H1 (cell line): ENCODE measurements around the gene TAF1B. TPM values are rescaled to one million over a fixed set of nuclear protein-coding genes. Genes with fewer than 3 reads are reported as not detected.

ENCODE experiments used
- CTCF ChIA-PET: fragments of 300-600 bp; sonication (Branson Sonifier 250); formaldehyde crosslinking; loops from one replicate; lab custom pipeline; 2021; ENCODE audit not compliant: partially characterized antibody; lab: Charles Lee
- POLR2A ChIA-PET: fragments of 300-600 bp; sonication (Branson Sonifier 250); formaldehyde crosslinking; loops from one replicate; lab custom pipeline; 2021; ENCODE audit warnings: inconsistent platforms; ENCODE audit not compliant: partially characterized antibody; lab: Charles Lee
- DNase-seq, 2 experiments: peaks; one replicate each; pipeline versions ENCODE4 v3.0.0 to v3.0.0-alpha.2; 2010 to 2022; ENCODE audit warnings: low spot score in 2 of 2, low read depth in 1 of 2, mixed read lengths in 1 of 2
- FAIRE-seq: peaks from 2 replicates; lab custom pipeline; 2011; peaks lifted over from hg19 to GRCh38; lab: Jason Lieb, UNC
- H2AFZ ChIP-seq: 2 replicates; pipeline ENCODE4 v1.8.1; 2012; ENCODE audit warnings: low read length, inconsistent platforms
- H2AK5ac ChIP-seq: 2 replicates; pipeline ENCODE4 v1.6.1; 2013; ENCODE audit warnings: low read depth, low read length
- H2BK120ac ChIP-seq: replicated peaks from 2 replicates; pipeline ENCODE3; 2013; ENCODE audit warnings: low read depth, low read length, inconsistent platforms
- H2BK12ac ChIP-seq: 2 replicates; pipeline ENCODE4 v1.6.1; 2013; ENCODE audit warnings: low read depth, low read length
- H2BK15ac ChIP-seq: 2 replicates; pipeline ENCODE4 v1.6.1; 2013; ENCODE audit warnings: low read length
- H2BK20ac ChIP-seq: 2 replicates; pipeline ENCODE4 v1.6.1; 2013; ENCODE audit warnings: low read length
- H2BK5ac ChIP-seq: 2 replicates; pipeline ENCODE4 v1.6.1; 2013; ENCODE audit warnings: low read depth, low read length
- H3K14ac ChIP-seq: 2 replicates; pipeline ENCODE4 v1.6.1; 2013; ENCODE audit warnings: inconsistent platforms; ENCODE audit not compliant: insufficient read length
- H3K18ac ChIP-seq: 2 replicates; pipeline ENCODE4 v1.6.1; 2013; ENCODE audit warnings: low read length; ENCODE audit errors: extremely low read depth
- H3K23ac ChIP-seq: 2 replicates; pipeline ENCODE4 v1.6.1; 2013; ENCODE audit warnings: inconsistent platforms; ENCODE audit not compliant: insufficient read length
- H3K23me2 ChIP-seq: 2 replicates; pipeline ENCODE4 v1.6.1; 2013; ENCODE audit warnings: low read depth, low read length
- H3K27ac ChIP-seq: 2 replicates; pipeline ENCODE4 v1.6.1; 2011; ENCODE audit warnings: low read depth, low read length, inconsistent platforms
- H3K27me3 ChIP-seq, 4 experiments: replicated peaks in 1 of 4; 1 replicate in 1 of 4; 2 replicates in 3 of 4; pipeline versions ENCODE4 v1.6.1 to v1.8.1; 2011 to 2013; ENCODE audit warnings: low read length in 3 of 4, mild to moderate bottlenecking in 3 of 4, inconsistent platforms in 2 of 4, mixed read lengths in 2 of 4, moderate library complexity in 1 of 4; ENCODE audit not compliant: control insufficient read depth in 3 of 4, insufficient read depth in 3 of 4; ENCODE audit errors: extremely low read depth in 1 of 4
- H3K36me3 ChIP-seq, 4 experiments: 2 replicates each; pipeline versions ENCODE4 v1.6.1 to v1.8.1; 2011 to 2013; ENCODE audit warnings: mild to moderate bottlenecking in 4 of 4, low read length in 3 of 4, moderate library complexity in 2 of 4, control low read depth in 1 of 4, inconsistent platforms in 1 of 4; ENCODE audit not compliant: insufficient read depth in 4 of 4, control insufficient read depth in 2 of 4
- H3K4ac ChIP-seq: replicated peaks from 2 replicates; pipeline ENCODE3; 2013; ENCODE audit warnings: low read length, low read depth, mixed read lengths, inconsistent platforms; ENCODE audit not compliant: insufficient read length
- H3K4me1 ChIP-seq, 4 experiments: replicated peaks in 1 of 4; 1 replicate in 1 of 4; 2 replicates in 3 of 4; pipeline versions ENCODE4 v1.6.1 to v1.8.1; 2011 to 2013; ENCODE audit warnings: low read length in 3 of 4, inconsistent platforms in 2 of 4, mixed read lengths in 1 of 4; ENCODE audit not compliant: insufficient read depth in 4 of 4, control insufficient read depth in 3 of 4
- H3K4me2 ChIP-seq, 2 experiments: 2 replicates each; pipeline versions ENCODE4 v1.6.1 to v1.8.1; 2011 to 2013; ENCODE audit warnings: low read depth in 2 of 2, low read length in 2 of 2, control low read depth in 1 of 2, inconsistent platforms in 1 of 2, mild to moderate bottlenecking in 1 of 2; ENCODE audit not compliant: insufficient read depth in 1 of 2
- H3K4me3 ChIP-seq, 4 experiments: fragments of 200-600, 300-600 bp in 1 of 4; sonication (generic), shearing (Covaris generic), sonication (Bioruptor Twin) in 1 of 4; 2 replicates each; pipeline versions ENCODE4 v1.5.1 to v1.8.1; 2011 to 2016; ENCODE audit warnings: low read length in 4 of 4, low read depth in 3 of 4, control low read depth in 2 of 4, inconsistent platforms in 2 of 4, mild to moderate bottlenecking in 2 of 4, mixed read lengths in 1 of 4, moderate library complexity in 1 of 4; ENCODE audit not compliant: insufficient read depth in 2 of 4; ENCODE audit errors: extremely low read depth in 1 of 4
- H3K56ac ChIP-seq: replicated peaks from 2 replicates; pipeline ENCODE3; 2013; ENCODE audit warnings: low read depth, mild to moderate bottlenecking, mixed read lengths, low read length, inconsistent platforms; ENCODE audit not compliant: insufficient read length
- H3K79me1 ChIP-seq: 2 replicates; pipeline ENCODE4 v1.6.1; 2013; ENCODE audit warnings: low read depth, low read length, control low read depth
- H3K79me2 ChIP-seq, 2 experiments: 2 replicates each; pipeline versions ENCODE4 v1.6.1 to v1.8.1; 2012 to 2013; ENCODE audit warnings: low read length in 2 of 2, mild to moderate bottlenecking in 2 of 2, inconsistent platforms in 1 of 2; ENCODE audit not compliant: insufficient read depth in 2 of 2, control insufficient read depth in 1 of 2
- H3K9ac ChIP-seq, 4 experiments: replicated peaks in 1 of 4; 1 replicate in 1 of 4; 2 replicates in 3 of 4; pipeline versions ENCODE4 v1.6.1 to v1.8.1; 2011 to 2013; ENCODE audit warnings: low read depth in 3 of 4, low read length in 3 of 4, control low read depth in 2 of 4, mild to moderate bottlenecking in 2 of 4, moderate library complexity in 2 of 4, inconsistent platforms in 1 of 4; ENCODE audit errors: extremely low read depth in 1 of 4
- H3K9me3 ChIP-seq, 2 experiments: 2 replicates each; pipeline versions ENCODE4 v1.6.1 to v1.8.1; 2012 to 2013; ENCODE audit warnings: mild to moderate bottlenecking in 2 of 2, moderate library complexity in 2 of 2, control low read depth in 1 of 2, inconsistent platforms in 1 of 2, low read depth in 1 of 2, low read length in 1 of 2, mixed read lengths in 1 of 2; ENCODE audit not compliant: insufficient read depth in 2 of 2
- H4K20me1 ChIP-seq, 2 experiments: replicated peaks in 1 of 2; 2 replicates each; pipeline versions ENCODE3 to v1.8.1; 2011 to 2013; ENCODE audit warnings: inconsistent platforms in 2 of 2, low read length in 2 of 2, mild to moderate bottlenecking in 1 of 2; ENCODE audit not compliant: insufficient read depth in 2 of 2, control insufficient read depth in 1 of 2
- H4K5ac ChIP-seq: 2 replicates; pipeline ENCODE4 v1.6.1; 2013; ENCODE audit warnings: low read length, low read depth, mixed read lengths, inconsistent platforms; ENCODE audit not compliant: insufficient read length
- H4K8ac ChIP-seq: 2 replicates; pipeline ENCODE4 v1.8.0; 2013; ENCODE audit warnings: mild to moderate bottlenecking, moderate library complexity, low read length, inconsistent platforms; ENCODE audit not compliant: insufficient read depth; ENCODE audit errors: extremely low read depth
- H4K91ac ChIP-seq: replicated peaks from 2 replicates; pipeline ENCODE3; 2013; ENCODE audit warnings: low read length, mixed read lengths, inconsistent platforms; ENCODE audit not compliant: insufficient read length
- SIX5 ChIP-seq: IDR thresholded peaks from 2 replicates; pipeline ENCODE4 v1.6.1; 2011; ENCODE audit warnings: mild to moderate bottlenecking, low read depth, low read length
- SP1 ChIP-seq: IDR thresholded peaks from 2 replicates; pipeline ENCODE4 v1.6.1; 2011; ENCODE audit warnings: low read depth, low read length
- SUZ12 ChIP-seq: fragments of 200-600 bp; sonication (generic); IDR thresholded peaks from 2 replicates; pipeline ENCODE4 v1.6.1; 2012; ENCODE audit warnings: mild to moderate bottlenecking, inconsistent platforms, low read length, moderate library complexity, mixed read lengths
- TAF7 ChIP-seq: optimal IDR thresholded peaks from 2 replicates; pipeline ENCODE3; 2011; ENCODE audit warnings: low read depth, mild to moderate bottlenecking, inconsistent platforms, low read length, moderate library complexity, borderline replicate concordance
- WGBS, 2 experiments: shearing (Covaris generic) in 1 of 2; methylation state at CpG; one replicate each; pipeline versions ENCODE4 v1.1.6 to v1.1.7; 2013 to 2015; ENCODE audit warnings: low lambda C conversion rate in 2 of 2, mixed read lengths in 2 of 2, inconsistent platforms in 1 of 2, low coverage in 1 of 2, missing lambda C conversion rate in 1 of 2; ENCODE audit not compliant: insufficient replicate concordance in 2 of 2, insufficient coverage in 1 of 2, insufficient read length in 1 of 2; ENCODE audit errors: extremely low coverage in 1 of 2, missing lambda C conversion rate in 1 of 2; 5-methylcytosine and 5-hydroxymethylcytosine counted together
- polyA plus RNA-seq, 7 experiments: library from polyadenylated mRNA; depleted of rRNA in 3 of 7; stranded (reverse) in 5 of 7; unstranded in 2 of 7; fragments of >200 nt in 5 of 7; fragments of 200-250 nt in 2 of 7; gene quantifications; 1 replicate in 5 of 7; 2 replicates in 1 of 7; 4 replicates in 1 of 7; pipeline versions ENCODE4 v1.2.1 to v1.2.3, GENCODE V29; 2011 to 2013; ENCODE audit warnings: missing spikeins in 2 of 7, mixed read lengths in 2 of 7
- total RNA-seq: library from RNA; stranded (reverse); fragmentation: NEBNext Ultra II Directional; extraction: Animal tissue kit (Norgen Biotek cat#: 25700); gene quantifications from 2 replicates; pipeline ENCODE4 v1.2.1, GENCODE V29; 2021
- TF ChIP-seq, protein P1 (sequence below): IDR thresholded peaks from 2 replicates; pipeline ENCODE4 v1.6.1; 2011; ENCODE audit warnings: low read length, improper control_type of control experiment

TAF1B gene
- total and polyA plus RNA-seq, 2 of the 8 experiments (the other 6 are each of a cell fraction or from before 2014, with no cell fraction given): 6.6 to 25.2 TPM

DNA sequence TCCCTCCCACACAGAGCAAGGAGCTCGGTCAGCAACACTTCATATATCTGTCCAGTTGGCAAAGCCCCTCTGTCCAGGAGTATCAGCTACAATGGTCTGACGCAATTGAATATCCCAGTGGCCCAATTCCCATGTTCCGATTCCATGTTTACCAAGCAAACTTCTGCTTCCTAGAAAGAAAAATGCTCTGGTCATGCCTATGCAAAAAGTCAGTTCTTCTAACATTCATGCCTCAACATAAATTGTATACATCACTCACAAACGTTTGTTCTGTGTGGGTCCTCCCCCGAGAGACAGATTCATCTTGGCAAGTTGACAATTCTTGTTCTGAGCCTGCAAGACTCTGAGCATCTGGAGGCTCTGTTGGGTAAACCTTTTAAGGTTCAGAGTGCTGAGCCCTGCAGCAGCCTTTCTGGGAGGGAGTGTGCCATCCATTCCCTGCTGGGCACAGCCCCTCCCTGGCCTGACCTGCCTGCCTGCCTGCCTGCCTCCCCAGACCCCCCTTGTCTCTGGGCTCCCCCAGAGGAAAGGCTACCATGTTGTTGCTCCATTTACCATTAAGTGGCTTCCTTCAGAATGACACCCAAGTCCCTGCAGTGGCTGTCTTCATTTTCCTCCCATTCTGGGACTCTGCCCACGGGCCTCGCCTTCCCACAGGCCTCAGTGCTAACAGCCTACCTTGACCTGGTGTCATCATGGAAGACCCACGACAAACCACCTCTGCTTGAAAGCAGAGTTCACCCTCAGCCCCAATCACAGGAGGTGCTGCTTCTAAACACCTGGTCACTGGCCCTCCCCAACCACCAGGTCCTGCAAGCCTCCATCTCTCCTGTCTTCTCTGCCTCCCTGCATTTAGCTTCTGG lies 37.6 kb upstream of the TAF1B start:
- H2AK5ac ChIP-seq: 0 out of 2 replicates have a peak overlapping the region, but pooled peaks have one; percentile 39
- no peak overlapping the region for H2BK20ac ChIP-seq
- no peak overlapping the region for H2AFZ ChIP-seq
- no peak overlapping the region for H2BK120ac ChIP-seq
- no peak overlapping the region for H3K4me2 ChIP-seq
- no peak overlapping the region for H3K14ac ChIP-seq
- no peak overlapping the region for H3K23ac ChIP-seq
- no peaks in the 10 kb centered on the region for H3K79me1 ChIP-seq
- ChIA-PET POLR2A (no interaction called here), CTCF (interaction anchor here (1.2 to 13.3 kb wide), 4 partner anchors 9 to 55 kb away, joined by 3 to 118 read pairs (median 9); no protein-coding TSS in a partner anchor)
- H3K36me3 ChIP-seq: no peaks in the 10 kb centered on the region
- H3K9me3 ChIP-seq: no peaks in the 10 kb centered on the region
- peaks cover 0 to 4% (median 1%) of the 10 kb centered on the region in 4 experiments; a peak in 2 of 7 replicates for H3K4me1 ChIP-seq
- no peak overlapping the region for H3K18ac ChIP-seq
- no peak overlapping the region for H4K91ac ChIP-seq
- no peak overlapping the region for H3K27ac ChIP-seq
- H3K79me2 ChIP-seq: no peaks in the 10 kb centered on the region
- no peaks in the 10 kb centered on the region for H4K20me1 ChIP-seq
- no peak for DNase-seq
- no peak overlapping the region for H3K4me3 ChIP-seq
- no peak overlapping the region for H3K4ac ChIP-seq
- no peak overlapping the region for H2BK12ac ChIP-seq
- H4K5ac ChIP-seq: no peak overlapping the region
- H3K56ac ChIP-seq: no peak overlapping the region
- peaks cover 3% of the 10 kb centered on the region; the same call in 1 of the 2 replicates for H3K23me2 ChIP-seq
- H2BK5ac ChIP-seq: no peak overlapping the region
- no peak for FAIRE-seq
- no peaks in the 10 kb centered on the region for H3K27me3 ChIP-seq
- H2BK15ac ChIP-seq: no peak overlapping the region
- no peak overlapping the region for H4K8ac ChIP-seq
- WGBS, 2 experiments: 80% methylated on average over 8 of the region's 8 CpGs; no CpG with 5 or more reads in 1 of the 2 experiments
- no peak overlapping the region for H3K9ac ChIP-seq
- no peak for TF ChIP-seq SP1
- no peak for TF ChIP-seq SUZ12
- TF ChIP-seq, protein P1, sequence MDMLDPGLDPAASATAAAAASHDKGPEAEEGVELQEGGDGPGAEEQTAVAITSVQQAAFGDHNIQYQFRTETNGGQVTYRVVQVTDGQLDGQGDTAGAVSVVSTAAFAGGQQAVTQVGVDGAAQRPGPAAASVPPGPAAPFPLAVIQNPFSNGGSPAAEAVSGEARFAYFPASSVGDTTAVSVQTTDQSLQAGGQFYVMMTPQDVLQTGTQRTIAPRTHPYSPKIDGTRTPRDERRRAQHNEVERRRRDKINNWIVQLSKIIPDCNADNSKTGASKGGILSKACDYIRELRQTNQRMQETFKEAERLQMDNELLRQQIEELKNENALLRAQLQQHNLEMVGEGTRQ: no peak
- TF ChIP-seq TAF7: no peak
- TF ChIP-seq SIX5: no peak
